MCF 10A (cell line): ENCODE measurements around the gene CISD1. TPM values are rescaled to one million over a fixed set of nuclear protein-coding genes. Genes with fewer than 3 reads are reported as not detected.
"Not testable (repeated sequence)": the region's sequence is repeated elsewhere in the genome, so short reads cannot be mapped to it uniquely, and the experiment has no call there.

ENCODE experiments used
- BruUV-seq: library from RNA; stranded (reverse); fragments of 400-500 nt; replicated peaks from 2 replicates; lab custom pipeline; 2021; lab: Mats Ljungman, UMichigan
- CTCF ChIA-PET: fragments of 300-600 bp; sonication (Branson Sonifier 250); formaldehyde crosslinking; extraction: SDS; loops from one replicate; lab custom pipeline; 2021; ENCODE audit warnings: antibody characterized with exemption, inconsistent platforms; lab: Yijun Ruan, JAX
- POLR2A ChIA-PET: fragments of 300-600, 350-650 bp; sonication (Branson Sonifier 250); formaldehyde crosslinking; extraction: SDS; loops from one replicate; lab custom pipeline; 2020; ENCODE audit warnings: antibody characterized with exemption, inconsistent platforms; lab: Yijun Ruan, JAX
- DNase-seq: peaks from one replicate; pipeline ENCODE4 v3.0.0-alpha.2; 2018; ENCODE audit not compliant: unreplicated experiment
- H3K27ac Mint-ChIP-seq: one replicate; pipeline ENCODE4 v1.8.0; 2022; ENCODE audit warnings: mild to moderate bottlenecking, low read depth, mixed read lengths; ENCODE audit not compliant: unreplicated experiment
- H3K27me3 Mint-ChIP-seq: one replicate; pipeline ENCODE4 v1.8.0; 2022; ENCODE audit warnings: mixed read lengths; ENCODE audit not compliant: insufficient read depth, unreplicated experiment
- H3K36me3 Mint-ChIP-seq: one replicate; pipeline ENCODE4 v1.8.0; 2022; ENCODE audit warnings: mild to moderate bottlenecking, moderate library complexity, mixed read lengths; ENCODE audit not compliant: insufficient read depth, unreplicated experiment
- H3K4me1 Mint-ChIP-seq: one replicate; pipeline ENCODE4 v1.8.0; 2022; ENCODE audit warnings: mixed read lengths; ENCODE audit not compliant: insufficient read depth, unreplicated experiment
- H3K4me3 Mint-ChIP-seq: one replicate; pipeline ENCODE4 v1.8.0; 2022; ENCODE audit warnings: mild to moderate bottlenecking, moderate library complexity, mixed read lengths; ENCODE audit not compliant: unreplicated experiment
- H3K9me3 Mint-ChIP-seq: one replicate; pipeline ENCODE4 v1.8.0; 2022; ENCODE audit warnings: mixed read lengths; ENCODE audit not compliant: unreplicated experiment
- intact Hi-C: fragments of 100-400 bp; cut with micrococcal nuclease; formaldehyde crosslinking; loops from 2 replicates; pipeline ENCODE4 v1.14.1; 2022
- total RNA-seq: library from RNA; stranded (reverse); gene quantifications from 2 replicates; pipeline ENCODE4 v1.2.3, GENCODE V29; 2022
- TF ChIP-seq, protein P1 (sequence below): fragments of 200-600 bp; IDR thresholded peaks from one replicate; pipeline ENCODE4 v1.8.0; 2022; ENCODE audit warnings: antibody characterized with exemption, mild to moderate bottlenecking; ENCODE audit not compliant: unreplicated experiment

CISD1 gene
- total RNA-seq, 1 experiment from 2014 or later, result 58.0 TPM

GRCh38 chr10:58253184-58253583 is 15.8 kb upstream of the CISD1 start:
- no peaks in the 10 kb centered on the region for H3K9me3 Mint-ChIP-seq
- no peak for DNase-seq
- ChIA-PET POLR2A (interaction anchor here (2.5 kb wide), 1 partner anchor 16 kb away, joined by 14 read pairs; the partner anchor contains the start of gene CISD1), CTCF (interaction anchor here (0.8 kb wide), 1 partner anchor 76 kb away, joined by 3 read pairs; no protein-coding TSS in a partner anchor)
- no peaks in the 10 kb centered on the region for H3K4me1 Mint-ChIP-seq
- no peak overlapping the region for H3K4me3 Mint-ChIP-seq
- intact Hi-C loops, result no loop called here
- no TSS peak for BruUV-seq
- H3K27me3 Mint-ChIP-seq, result no peaks in the 10 kb centered on the region
- H3K36me3 Mint-ChIP-seq, result no peaks in the 10 kb centered on the region
- TF ChIP-seq, protein P1, sequence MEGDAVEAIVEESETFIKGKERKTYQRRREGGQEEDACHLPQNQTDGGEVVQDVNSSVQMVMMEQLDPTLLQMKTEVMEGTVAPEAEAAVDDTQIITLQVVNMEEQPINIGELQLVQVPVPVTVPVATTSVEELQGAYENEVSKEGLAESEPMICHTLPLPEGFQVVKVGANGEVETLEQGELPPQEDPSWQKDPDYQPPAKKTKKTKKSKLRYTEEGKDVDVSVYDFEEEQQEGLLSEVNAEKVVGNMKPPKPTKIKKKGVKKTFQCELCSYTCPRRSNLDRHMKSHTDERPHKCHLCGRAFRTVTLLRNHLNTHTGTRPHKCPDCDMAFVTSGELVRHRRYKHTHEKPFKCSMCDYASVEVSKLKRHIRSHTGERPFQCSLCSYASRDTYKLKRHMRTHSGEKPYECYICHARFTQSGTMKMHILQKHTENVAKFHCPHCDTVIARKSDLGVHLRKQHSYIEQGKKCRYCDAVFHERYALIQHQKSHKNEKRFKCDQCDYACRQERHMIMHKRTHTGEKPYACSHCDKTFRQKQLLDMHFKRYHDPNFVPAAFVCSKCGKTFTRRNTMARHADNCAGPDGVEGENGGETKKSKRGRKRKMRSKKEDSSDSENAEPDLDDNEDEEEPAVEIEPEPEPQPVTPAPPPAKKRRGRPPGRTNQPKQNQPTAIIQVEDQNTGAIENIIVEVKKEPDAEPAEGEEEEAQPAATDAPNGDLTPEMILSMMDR, result no peak
- H3K27ac Mint-ChIP-seq, result no peak overlapping the region

GRCh38 chr10:58254644-58255043 is 14.3 kb upstream of the CISD1 start:
- Mint-ChIP-seq H3K4me3 (no peak overlapping the region), H3K36me3 (peaks cover 7% of the 10 kb centered on the region), H3K4me1 (no peaks in the 10 kb centered on the region), H3K27ac (no peak overlapping the region), H3K9me3 (no peaks in the 10 kb centered on the region), H3K27me3 (no peaks in the 10 kb centered on the region)
- no TSS peak for BruUV-seq
- TF ChIP-seq, protein P1, result no peak
- no peak for DNase-seq
- ChIA-PET CTCF (no interaction called here), POLR2A (interaction anchor here (1.0 to 2.5 kb wide), 2 partner anchors 14 to 17 kb away, joined by 5 to 14 read pairs; partner anchors contain the start of gene CISD1)
- intact Hi-C loops, result no loop called here

GRCh38 chr10:58256013-58256780 is 12.8 kb upstream of the CISD1 start:
- CTCF ChIA-PET, result interaction anchor here (0.6 kb wide), 1 partner anchor 153 kb away, joined by 3 read pairs; no protein-coding TSS in a partner anchor
- H3K36me3 Mint-ChIP-seq, H3K4me3 Mint-ChIP-seq, H3K27me3 Mint-ChIP-seq, BruUV-seq, H3K4me1 Mint-ChIP-seq, H3K9me3 Mint-ChIP-seq, POLR2A ChIA-PET, H3K27ac Mint-ChIP-seq, intact Hi-C loops, DNase-seq: not testable (repeated sequence)

- DNase-seq, result no peak
- H3K9me3 Mint-ChIP-seq, result no peaks in the 10 kb centered on the region
- H3K36me3 Mint-ChIP-seq, result peaks cover 14% of the 10 kb centered on the region
- H3K27me3 Mint-ChIP-seq, result no peaks in the 10 kb centered on the region
- H3K4me3 Mint-ChIP-seq, result no peak overlapping the region
- no peaks in the 10 kb centered on the region for H3K4me1 Mint-ChIP-seq
- TF ChIP-seq, protein P1, result peak; percentile 11
- CTCF ChIA-PET, result interaction anchor here (0.6 to 0.7 kb wide), 2 partner anchors 14 to 20 kb away, joined by 3 to 4 read pairs; no protein-coding TSS in a partner anchor
- POLR2A ChIA-PET, result no interaction called here
- intact Hi-C loops, result no loop called here
- H3K27ac Mint-ChIP-seq, result no peak overlapping the region
- no TSS peak for BruUV-seq
Observed at GRCh38 chr10:58258977-58259692, 9.8 kb upstream of the CISD1 start.
